Measurements from ENCODE around the gene SPATA2. TPM values are rescaled to one million over a fixed set of nuclear protein-coding genes. Genes with fewer than 3 reads are reported as not detected.
"Not testable (repeated sequence)": the region's sequence is repeated elsewhere in the genome, so short reads cannot be mapped to it uniquely, and the experiment has no call there.

The SPATA2 gene
- total RNA-seq: 1 to 10 TPM; 8.4 to 9.0 TPM

- ChIA-PET CTCF (interaction anchor here (0.6 to 3.0 kb wide), 14 partner anchors 9 to 381 kb away, joined by 3 to 9 read pairs (median 4); no protein-coding TSS in a partner anchor), POLR2A (interaction anchor here (0.8 to 3.3 kb wide), 8 partner anchors 11 to 321 kb away, joined by 3 to 26 read pairs (median 4); partner anchors contain the start of gene RNF114)
- DNase-seq: peak; percentile 93
- H3K27ac Mint-ChIP-seq: peak within 1 kb of the TSS; percentile 100
- no peaks in the 10 kb centered on the region for H3K9me3 Mint-ChIP-seq
- peak within 1 kb of the TSS; percentile 99 for H3K4me3 Mint-ChIP-seq
- H3K27me3 Mint-ChIP-seq: no peaks in the 10 kb centered on the region
- no peaks in the 10 kb centered on the region for H3K36me3 Mint-ChIP-seq (ENCODE audit: low read depth)
- H3K4me1 Mint-ChIP-seq: peaks cover 38% of the 10 kb centered on the region
Measured at GRCh38 chr20:49915380-49916145, at the start of gene SPATA2. SPATA2 (minus strand) TSS chr20:49915529; CDS start chr20:49908490, 7,039 bp downstream.

- DNase-seq: no peak
- no peak overlapping the region for H3K4me3 Mint-ChIP-seq
- no peak overlapping the region for H3K27ac Mint-ChIP-seq
- ChIA-PET CTCF (interaction anchor here (0.7 kb wide), 1 partner anchor 590 kb away, joined by 3 read pairs; no protein-coding TSS in a partner anchor), POLR2A (no interaction called here)
- peaks cover 3% of the 10 kb centered on the region for H3K4me1 Mint-ChIP-seq
- peaks cover 19% of the 10 kb centered on the region for H3K36me3 Mint-ChIP-seq (ENCODE audit: low read depth)
- no peaks in the 10 kb centered on the region for H3K27me3 Mint-ChIP-seq
- H3K9me3 Mint-ChIP-seq: no peaks in the 10 kb centered on the region
Measured at GRCh38 chr20:49961413-49961812, 46.1 kb upstream of the SPATA2 start.

- H3K4me1 Mint-ChIP-seq, POLR2A ChIA-PET, H3K9me3 Mint-ChIP-seq, DNase-seq, H3K4me3 Mint-ChIP-seq, H3K27me3 Mint-ChIP-seq, H3K27ac Mint-ChIP-seq: not testable (repeated sequence)
- CTCF ChIA-PET: interaction anchor here (0.6 kb wide), 1 partner anchor 113 kb away, joined by 3 read pairs; no protein-coding TSS in a partner anchor
- H3K36me3 Mint-ChIP-seq (ENCODE audit: low read depth): peaks cover 40% of the 10 kb centered on the region
Measured at GRCh38 chr20:49957089-49957938, 42.0 kb upstream of the SPATA2 start.

GRCh38 chr20:49956689-49957088, 41.4 kb upstream of the SPATA2 start:
- POLR2A ChIA-PET: no interaction called here
- Mint-ChIP-seq H3K27ac (no peak overlapping the region), H3K27me3 (no peaks in the 10 kb centered on the region), H3K9me3 (no peaks in the 10 kb centered on the region), H3K4me3 (no peak overlapping the region), H3K36me3 (ENCODE audit: low read depth) (peaks cover 44% of the 10 kb centered on the region), H3K4me1 (peaks cover 3% of the 10 kb centered on the region)
- CTCF ChIA-PET: interaction anchor here (1.6 kb wide), 1 partner anchor 8 kb away, joined by 4 read pairs; no protein-coding TSS in a partner anchor
- no peak for DNase-seq

- POLR2A ChIA-PET, H3K4me3 Mint-ChIP-seq, DNase-seq, H3K9me3 Mint-ChIP-seq, H3K27ac Mint-ChIP-seq, H3K4me1 Mint-ChIP-seq, H3K27me3 Mint-ChIP-seq: not testable (repeated sequence)
- peaks cover 50% of the 10 kb centered on the region for H3K36me3 Mint-ChIP-seq (ENCODE audit: low read depth)
- CTCF ChIA-PET: interaction anchor here (1.6 kb wide), 1 partner anchor 8 kb away, joined by 4 read pairs; no protein-coding TSS in a partner anchor
Measured at GRCh38 chr20:49955830-49956396, 40.6 kb upstream of the SPATA2 start.

- POLR2A ChIA-PET: no interaction called here
- Mint-ChIP-seq H3K27ac (no peak overlapping the region), H3K27me3 (no peaks in the 10 kb centered on the region), H3K4me1 (peaks cover 3% of the 10 kb centered on the region), H3K36me3 (ENCODE audit: low read depth) (peaks cover 58% of the 10 kb centered on the region), H3K9me3 (no peaks in the 10 kb centered on the region), H3K4me3 (no peak overlapping the region)
- no peak for DNase-seq
- CTCF ChIA-PET: interaction anchor here (1.6 kb wide), 1 partner anchor 9 kb away, joined by 4 read pairs; no protein-coding TSS in a partner anchor
Measured at GRCh38 chr20:49955167-49955566, 39.8 kb upstream of the SPATA2 start.

GRCh38 chr20:49951151-49951550, 35.8 kb upstream of the SPATA2 start:
- POLR2A ChIA-PET: interaction anchor here (1.7 kb wide), 1 partner anchor 14 kb away, joined by 4 read pairs; no protein-coding TSS in a partner anchor
- Mint-ChIP-seq H3K4me3 (no peak overlapping the region), H3K27me3 (no peaks in the 10 kb centered on the region), H3K4me1 (peaks cover 5% of the 10 kb centered on the region), H3K36me3 (ENCODE audit: low read depth) (peaks cover 70% of the 10 kb centered on the region), H3K9me3 (no peaks in the 10 kb centered on the region), H3K27ac (no peak overlapping the region)
- DNase-seq: no peak
- CTCF ChIA-PET: interaction anchor here (1.2 kb wide), 1 partner anchor 9 kb away, joined by 3 read pairs; no protein-coding TSS in a partner anchor

GRCh38 chr20:49948809-49949507, 33.6 kb upstream of the SPATA2 start:
- POLR2A ChIA-PET: no interaction called here
- CTCF ChIA-PET: no interaction called here
- Mint-ChIP-seq H3K4me3 (no peak overlapping the region), H3K27ac (no peak overlapping the region), H3K9me3 (no peaks in the 10 kb centered on the region), H3K27me3 (no peaks in the 10 kb centered on the region), H3K4me1 (peaks cover 8% of the 10 kb centered on the region), H3K36me3 (ENCODE audit: low read depth) (peaks cover 75% of the 10 kb centered on the region)
- no peak for DNase-seq

GRCh38 chr20:49948178-49948577, 32.8 kb upstream of the SPATA2 start:
- no peaks in the 10 kb centered on the region for H3K27me3 Mint-ChIP-seq
- peaks cover 8% of the 10 kb centered on the region for H3K4me1 Mint-ChIP-seq
- no peaks in the 10 kb centered on the region for H3K9me3 Mint-ChIP-seq
- H3K4me3 Mint-ChIP-seq: no peak overlapping the region
- ChIA-PET CTCF (no interaction called here), POLR2A (interaction anchor here (4.1 kb wide), 1 partner anchor 12 kb away, joined by 17 read pairs; the partner anchor contains the start of gene RNF114)
- no peak overlapping the region for H3K27ac Mint-ChIP-seq
- DNase-seq: no peak
- H3K36me3 Mint-ChIP-seq (ENCODE audit: low read depth): peaks cover 76% of the 10 kb centered on the region

- DNase-seq: no peak
- Mint-ChIP-seq H3K9me3 (no peaks in the 10 kb centered on the region), H3K4me3 (no peak overlapping the region), H3K27ac (no peak overlapping the region), H3K36me3 (ENCODE audit: low read depth) (peaks cover 69% of the 10 kb centered on the region), H3K27me3 (no peaks in the 10 kb centered on the region), H3K4me1 (peaks cover 14% of the 10 kb centered on the region)
- ChIA-PET CTCF (interaction anchor here (0.6 to 1.6 kb wide), 4 partner anchors 19 to 915 kb away, joined by 3 to 10 read pairs (median 4); no protein-coding TSS in a partner anchor), POLR2A (interaction anchor here (4.1 kb wide), 1 partner anchor 9 kb away, joined by 17 read pairs; the partner anchor contains the start of gene RNF114)
Measured at GRCh38 chr20:49945701-49946477, 30.6 kb upstream of the SPATA2 start.

- H3K4me1 Mint-ChIP-seq: peaks cover 16% of the 10 kb centered on the region
- CTCF ChIA-PET: interaction anchor here (1.1 kb wide), 1 partner anchor 20 kb away, joined by 5 read pairs; no protein-coding TSS in a partner anchor
- H3K27me3 Mint-ChIP-seq: no peaks in the 10 kb centered on the region
- no peak overlapping the region for H3K27ac Mint-ChIP-seq
- no peaks in the 10 kb centered on the region for H3K9me3 Mint-ChIP-seq
- H3K4me3 Mint-ChIP-seq: no peak overlapping the region
- peaks cover 64% of the 10 kb centered on the region for H3K36me3 Mint-ChIP-seq (ENCODE audit: low read depth)
- DNase-seq: no peak
- POLR2A ChIA-PET: interaction anchor here (4.1 kb wide), 1 partner anchor 9 kb away, joined by 17 read pairs; the partner anchor contains the start of gene RNF114
Measured at GRCh38 chr20:49945306-49945700, 30.0 kb upstream of the SPATA2 start.
